ENCODE measurements around the gene PDE6G. TPM values are rescaled to one million over a fixed set of nuclear protein-coding genes. Genes with fewer than 3 reads are reported as not detected.
A peak's percentile ranks its signal among the peaks of the same experiment; 100 is the strongest.

The PDE6G gene
- total and polyA plus RNA-seq, 2 donors (not counting 3 experiments of a cell fraction or from before 2014, with no cell fraction given) = 1.8 to 3.7 TPM

GRCh38 chr17:81667754-81668153 lies 11.4 kb upstream of the PDE6G start:
- Histone ChIP-seq H4K20me1 (replicated peaks; ENCODE audit: control insufficient read depth, extremely low read depth, insufficient read depth, low read length) (no peaks in the 10 kb centered on the region), H3K36me3 (ENCODE audit: control insufficient read depth in 2 of 2, extremely low read depth in 1 of 2, insufficient read depth in 2 of 2, low read length in 2 of 2) (peaks cover 4 to 31% of the 10 kb centered on the region in 2 experiments), H3K4me2 (ENCODE audit: insufficient read depth, low read length) (no peak overlapping the region), H3K4me1 (ENCODE audit: control insufficient read depth, extremely low read depth, insufficient read depth, low read length) (peaks cover 18% of the 10 kb centered on the region), H3K27ac (ENCODE audit: insufficient read depth, low read depth, low read length) (no peak overlapping the region), H2AFZ (ENCODE audit: low read depth, low read length) (no peak overlapping the region), H3K9ac (replicated peaks; ENCODE audit: extremely low read depth, insufficient read depth, low read length) (no peak overlapping the region), H3K4me3 (replicated peaks in 1 of 3; ENCODE audit: insufficient read depth in 1 of 3, low read depth in 1 of 3, low read length in 3 of 3) (no peak overlapping the region), H3K9me3 (replicated peaks; ENCODE audit: control insufficient read depth, insufficient read depth, low read length) (no peaks in the 10 kb centered on the region), H3K27me3 (ENCODE audit: control insufficient read depth in 2 of 2, insufficient read depth in 2 of 2, low read length in 2 of 2) (no peaks in the 10 kb centered on the region), H3K9me1 (replicated peaks; ENCODE audit: control insufficient read depth, extremely low read depth, insufficient read depth, low read length) (no peaks in the 10 kb centered on the region), H3K79me2 (ENCODE audit: control insufficient read depth, insufficient read depth, low read length) (peaks cover 21% of the 10 kb centered on the region)
- ChIA-PET CTCF (interaction anchor here (1.5 kb wide), 1 partner anchor 15 kb away, joined by 4 read pairs; no protein-coding TSS in a partner anchor), POLR2A (no interaction called here)
- DNase-seq (ENCODE audit: low read depth, low spot score) = no peak
- TF ChIP-seq EZH2 (IDR thresholded peaks at IDR 0.05; ENCODE audit: borderline replicate concordance, low read depth, low read length, severe bottlenecking) = no peak
- no peak for TF ChIP-seq POLR2A (IDR thresholded peaks at IDR 0.05; ENCODE audit: low read depth, low read length)
- TF ChIP-seq MYC (IDR thresholded peaks at IDR 0.05; ENCODE audit: low read depth, low read length) = no peak
- TF ChIP-seq FOS (IDR thresholded peaks at IDR 0.05; ENCODE audit: borderline replicate concordance, insufficient read depth, low read length) = no peak
- TF ChIP-seq GATA2 (IDR thresholded peaks at IDR 0.05; ENCODE audit: insufficient read depth, insufficient read length, low read depth, low read length) = no peak
- no TSS peak for BruUV-seq (replicated peaks)
- dilution Hi-C loops (cut with MboI; ENCODE audit: extremely low pct_ligation_motif_present, low sequenced_read_pairs) = no loop called here
- intact Hi-C loops (cut with micrococcal nuclease) = loop anchor here (2.0 kb wide), 1 partner anchor 31 kb away; the partner anchor contains the start of genes NPLOC4 and TSPAN10
- no peak for FAIRE-seq

GRCh38 chr17:81666342-81667191 lies 10.2 kb upstream of the PDE6G start, which contains the start of the genes CCDC137 and OXLD1:
Gene CCDC137, plus strand, starts transcription at chr17:81666737. Its CDS starts 30 bp downstream, at chr17:81666767.
Gene OXLD1, minus strand, starts transcription at chr17:81666605. Its CDS starts 28 bp downstream, at chr17:81666577.
- DNase-seq (ENCODE audit: low read depth, low spot score) = peak; percentile 95
- H3K9me3 ChIP-seq (replicated peaks; ENCODE audit: control insufficient read depth, insufficient read depth, low read length) = no peaks in the 10 kb centered on the region
- dilution Hi-C loops (cut with MboI; ENCODE audit: extremely low pct_ligation_motif_present, low sequenced_read_pairs) (no loop called here), intact Hi-C loops (cut with micrococcal nuclease) (loop anchor here (1.0 to 2.0 kb wide), 2 partner anchors 18 to 30 kb away; partner anchors contain the start of genes HGS, NPLOC4 and TSPAN10)
- peak within 1 kb of the TSS; percentile 69 for H3K9ac ChIP-seq (replicated peaks; ENCODE audit: extremely low read depth, insufficient read depth, low read length)
- H3K79me2 ChIP-seq (ENCODE audit: control insufficient read depth, insufficient read depth, low read length) = peaks cover 21% of the 10 kb centered on the region
- no TSS peak for BruUV-seq (replicated peaks)
- ChIA-PET POLR2A (interaction anchor here (1.0 kb wide), 1 partner anchor 17 kb away, joined by 3 read pairs; the partner anchor contains the start of genes ARL16 and HGS), CTCF (no interaction called here)
- H3K27me3 ChIP-seq (ENCODE audit: control insufficient read depth in 2 of 2, insufficient read depth in 2 of 2, low read length in 2 of 2) = no peaks in the 10 kb centered on the region
- H2AFZ ChIP-seq (ENCODE audit: low read depth, low read length) = peak within 1 kb of the TSS; percentile 13
- H3K36me3 ChIP-seq (ENCODE audit: control insufficient read depth in 2 of 2, extremely low read depth in 1 of 2, insufficient read depth in 2 of 2, low read length in 2 of 2) = peaks cover 4 to 19% of the 10 kb centered on the region in 2 experiments
- TF ChIP-seq MAX (IDR thresholded peaks at IDR 0.05; ENCODE audit: insufficient read depth, insufficient read length) = no peak
- TF ChIP-seq CTCF (IDR thresholded peaks at IDR 0.05; ENCODE audit: extremely low read depth in 1 of 2, insufficient read depth in 1 of 2, low read depth in 1 of 2, low read length in 2 of 2) = no peak
- no peak for TF ChIP-seq GATA2 (IDR thresholded peaks at IDR 0.05; ENCODE audit: insufficient read depth, insufficient read length, low read depth, low read length)
- peak; percentile 97 for TF ChIP-seq POLR2AphosphoS5 (IDR thresholded peaks at IDR 0.05; ENCODE audit: insufficient read depth, low read depth, low read length)
- TF ChIP-seq POLR2A (IDR thresholded peaks at IDR 0.05; ENCODE audit: low read depth, low read length) = peak; percentile 90
- TF ChIP-seq FOS (IDR thresholded peaks at IDR 0.05; ENCODE audit: borderline replicate concordance, insufficient read depth, low read length) = no peak
- no peak for TF ChIP-seq JUN (IDR thresholded peaks at IDR 0.05; ENCODE audit: borderline replicate concordance, insufficient read depth, insufficient read length, low read depth)
- TF ChIP-seq MYC (IDR thresholded peaks at IDR 0.05; ENCODE audit: low read depth, low read length) = peak; percentile 69
- no peak for TF ChIP-seq EZH2 (IDR thresholded peaks at IDR 0.05; ENCODE audit: borderline replicate concordance, low read depth, low read length, severe bottlenecking)
- H3K4me1 ChIP-seq (ENCODE audit: control insufficient read depth, extremely low read depth, insufficient read depth, low read length) = peaks cover 18% of the 10 kb centered on the region
- FAIRE-seq = peak; percentile 97
- peak within 1 kb of the TSS; percentile 36 for H3K27ac ChIP-seq (ENCODE audit: insufficient read depth, low read depth, low read length)
- H3K9me1 ChIP-seq (replicated peaks; ENCODE audit: control insufficient read depth, extremely low read depth, insufficient read depth, low read length) = no peaks in the 10 kb centered on the region
- H3K4me3 ChIP-seq (replicated peaks in 1 of 3; ENCODE audit: insufficient read depth in 1 of 3, low read depth in 1 of 3, low read length in 3 of 3) = peak within 1 kb of the TSS; percentile 34 to 76 (median 64)
- H3K4me2 ChIP-seq (ENCODE audit: insufficient read depth, low read length) = peak within 1 kb of the TSS; percentile 72
- H4K20me1 ChIP-seq (replicated peaks; ENCODE audit: control insufficient read depth, extremely low read depth, insufficient read depth, low read length) = no peaks in the 10 kb centered on the region

Data from endothelial cell of umbilical vein (primary cell).